ENCODE data around the gene TOM1L2.
"Not testable (repeated sequence)": the region's sequence is repeated elsewhere in the genome, so short reads cannot be mapped to it uniquely, and the experiment has no call there.

Gene TOM1L2

DNA sequence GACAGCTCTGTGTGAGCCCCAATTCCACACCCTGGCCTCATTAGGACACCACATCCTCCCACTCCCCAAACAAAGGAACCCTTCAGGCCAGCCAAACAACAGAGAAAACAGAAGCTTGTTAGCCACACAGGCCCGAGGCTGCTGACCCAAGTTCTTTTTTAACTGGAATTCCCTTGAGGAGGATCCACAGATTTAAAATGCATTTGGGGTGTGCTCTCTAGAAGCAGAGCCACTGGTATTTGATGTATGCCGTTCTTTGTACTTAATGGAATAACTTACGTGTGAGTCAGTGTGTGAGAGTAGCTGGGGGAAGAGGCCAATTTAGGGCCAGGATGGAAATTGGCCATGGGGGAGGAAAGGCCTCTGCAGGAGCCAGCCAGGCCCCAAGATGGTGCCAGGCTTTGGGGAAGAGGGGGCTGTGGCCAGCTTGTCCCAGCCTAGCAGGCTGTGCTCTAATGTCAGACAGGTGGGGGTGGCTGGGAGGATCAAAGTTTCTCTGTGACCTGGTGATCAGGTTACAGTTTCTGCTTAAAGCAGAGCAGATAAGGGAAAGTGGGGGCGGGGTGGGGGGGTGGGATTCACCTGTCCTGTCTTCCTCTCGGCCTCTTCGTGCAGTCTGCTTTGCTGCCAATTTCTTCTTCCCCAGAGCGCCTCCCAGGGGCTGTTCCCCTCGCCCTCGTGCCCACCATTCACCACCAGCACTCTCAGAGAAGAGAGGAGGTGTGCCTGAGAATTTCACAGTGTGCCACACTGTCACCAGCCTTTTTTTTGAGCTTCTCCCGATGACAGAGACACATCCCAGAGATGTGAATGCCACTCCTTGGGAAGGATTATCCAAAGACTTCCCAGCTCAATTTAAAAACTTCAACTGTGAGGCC, 50.8 kb downstream of the TOM1L2 start:
- DNase-seq, result no peak

DNA sequence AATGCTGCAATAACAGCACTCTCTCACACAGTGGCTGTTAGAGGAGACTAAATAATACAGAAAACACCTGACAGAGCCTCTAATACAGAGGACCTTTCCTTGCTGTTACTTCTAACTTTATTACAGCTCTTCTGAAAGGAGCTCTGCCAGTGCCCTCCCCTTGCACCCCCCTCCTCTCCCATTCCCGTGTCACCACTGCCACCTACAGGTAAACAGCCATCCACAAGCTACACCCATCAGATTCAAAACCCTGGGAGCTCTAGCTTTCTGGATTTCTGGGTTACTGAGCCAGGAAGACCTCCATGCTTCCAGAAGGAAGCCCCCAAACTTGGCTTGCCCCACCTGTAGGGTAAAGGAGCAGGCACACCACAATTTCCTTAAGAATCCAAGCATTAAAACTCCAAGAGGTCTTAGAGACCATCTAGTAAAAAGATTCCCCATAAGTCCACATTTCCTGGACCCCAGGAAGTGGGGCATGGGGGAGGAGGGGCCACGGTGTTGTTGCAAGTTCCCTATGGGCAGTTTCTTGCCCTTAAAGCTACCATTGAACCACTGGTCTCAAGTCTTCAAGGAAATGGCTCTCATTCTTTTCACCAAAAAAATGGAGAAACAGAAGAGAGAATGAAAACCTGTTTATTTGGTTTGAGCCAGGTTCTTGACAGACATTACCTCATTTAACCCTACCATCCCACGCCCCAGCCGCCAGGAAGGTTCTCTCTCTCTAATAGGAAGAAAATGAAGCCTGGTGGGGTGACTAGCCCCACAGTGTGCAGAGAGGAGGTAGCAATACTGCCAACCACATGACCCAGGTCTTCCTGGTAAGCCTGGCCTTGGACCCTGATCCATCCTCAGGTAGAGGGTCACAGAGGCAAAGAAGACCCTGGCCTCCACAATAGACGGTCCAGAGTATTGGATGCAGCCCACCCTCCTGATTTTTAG, 52.8 kb downstream of the TOM1L2 start:
- peak; percentile 48 to 52 for DNase-seq

DNA sequence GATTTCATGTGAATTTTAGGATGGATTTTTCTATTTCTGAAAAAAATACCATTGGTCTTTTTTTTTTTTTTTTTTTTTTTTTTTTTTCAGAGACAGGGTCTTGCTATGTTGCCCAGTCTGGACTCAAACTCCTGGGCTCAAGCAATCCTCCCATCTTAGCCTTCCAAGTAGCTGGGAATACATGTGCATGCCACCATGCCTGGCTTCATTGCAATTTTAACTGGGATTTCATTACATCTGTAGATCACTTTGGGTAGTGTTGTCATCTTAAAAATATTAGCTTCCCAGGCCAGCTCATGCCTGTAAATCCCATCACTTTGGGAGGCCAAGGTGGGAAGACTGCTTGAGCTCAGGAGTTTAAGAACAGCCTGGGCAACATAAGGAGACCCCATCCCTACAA, 54.8 kb downstream of the TOM1L2 start:
- no peak for DNase-seq

DNA sequence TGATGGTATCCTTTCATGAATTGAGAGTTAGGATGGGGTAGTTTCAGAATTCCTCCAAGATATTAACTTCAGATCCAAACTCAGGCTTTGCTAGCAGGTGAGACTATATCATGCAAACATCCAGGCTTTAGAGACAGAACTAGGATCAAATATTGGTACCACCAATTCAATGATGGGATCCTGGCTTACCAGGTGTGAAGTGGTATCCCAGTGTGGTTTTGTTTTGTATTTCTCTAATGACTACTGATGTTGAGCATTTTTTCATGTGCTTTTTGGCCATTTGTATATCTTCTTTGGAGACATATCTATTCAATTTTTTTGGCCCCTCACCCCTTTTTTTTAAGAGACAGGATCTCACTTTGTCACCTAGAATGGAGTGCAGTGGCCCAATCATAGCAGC, 57.0 kb downstream of the TOM1L2 start:
- no peak for DNase-seq

DNA sequence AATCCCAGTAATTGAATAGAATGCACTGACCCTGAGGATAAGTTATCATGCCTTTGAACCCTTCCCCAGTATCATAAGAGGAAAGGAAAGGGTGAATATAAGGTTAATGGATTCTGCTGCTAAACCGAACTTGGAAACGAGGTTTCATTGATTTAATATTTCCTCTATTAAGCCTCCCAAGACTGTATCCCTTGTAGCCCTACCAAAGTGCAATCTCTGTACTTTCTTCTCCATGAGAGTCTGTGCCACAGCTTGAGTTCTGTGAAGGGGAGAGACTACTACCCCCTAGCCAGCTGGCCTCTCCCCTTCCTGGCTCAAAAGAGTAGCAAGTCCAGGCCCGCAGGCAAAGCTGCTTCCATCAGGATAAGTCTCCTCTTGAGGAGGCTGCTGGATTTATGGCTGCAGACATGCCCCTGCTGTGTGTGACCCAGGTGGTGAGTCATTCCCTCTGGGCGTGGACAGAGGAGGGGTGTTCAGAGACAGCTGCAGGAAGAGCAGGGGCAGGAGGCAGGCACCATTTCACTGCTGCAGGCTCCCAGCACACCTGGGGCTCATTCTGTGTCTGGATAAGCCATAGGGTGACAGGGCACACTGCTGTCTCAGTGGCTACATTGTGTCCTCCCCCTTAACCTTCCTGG, 58.4 kb downstream of the TOM1L2 start:
- DNase-seq, result peak in 1 of 2 donors; percentile 21

DNA sequence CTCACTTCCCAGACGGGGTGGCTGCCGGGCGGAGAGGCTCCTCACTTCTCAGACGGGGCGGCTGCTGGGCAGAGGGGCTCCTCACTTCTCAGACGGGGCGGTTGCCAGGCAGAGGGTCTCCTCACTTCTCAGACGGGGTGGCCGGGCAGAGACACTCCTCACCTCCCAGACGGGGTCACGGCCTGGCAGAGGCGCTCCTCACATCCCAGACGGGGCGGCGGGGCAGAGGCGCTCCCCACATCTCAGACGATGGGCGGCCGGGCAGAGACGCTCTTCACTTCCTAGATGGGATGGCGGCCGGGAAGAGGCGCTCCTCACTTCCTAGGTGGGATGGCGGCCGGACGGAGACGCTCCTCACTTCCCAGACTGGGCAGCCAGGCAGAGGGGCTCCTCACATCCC, 59.9 kb downstream of the TOM1L2 start:
- not testable (repeated sequence) for DNase-seq

DNA sequence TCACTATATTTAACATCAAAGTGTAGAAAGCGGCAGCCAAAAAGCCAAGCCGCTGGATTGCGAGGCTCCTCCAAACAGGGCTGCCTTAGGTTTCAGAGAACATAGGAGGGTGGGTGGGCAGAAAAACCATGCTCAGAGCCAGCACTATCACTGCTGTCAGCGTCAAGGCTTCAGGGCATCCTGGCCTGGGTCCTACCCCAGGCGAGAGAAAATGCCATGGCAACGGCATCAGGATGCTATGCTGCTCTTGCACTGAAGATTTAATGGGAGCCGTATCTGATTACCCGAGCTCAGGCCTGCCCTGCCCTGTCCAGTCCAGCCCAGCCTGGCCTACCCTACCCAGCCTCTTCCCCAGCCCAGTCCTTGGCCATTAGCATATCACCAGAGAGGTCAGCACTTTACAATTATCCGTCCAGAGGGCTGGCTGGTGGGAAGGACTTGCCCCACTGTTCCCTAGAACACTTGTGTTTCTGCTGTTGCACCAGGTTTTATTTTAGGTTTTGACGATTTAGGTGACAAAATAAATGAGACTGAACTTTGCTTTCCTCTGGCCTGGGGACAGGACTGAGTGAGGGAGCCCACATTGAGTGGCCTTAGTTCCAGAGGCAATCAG, 61.1 kb downstream of the TOM1L2 start:
- no peak for DNase-seq

DNA sequence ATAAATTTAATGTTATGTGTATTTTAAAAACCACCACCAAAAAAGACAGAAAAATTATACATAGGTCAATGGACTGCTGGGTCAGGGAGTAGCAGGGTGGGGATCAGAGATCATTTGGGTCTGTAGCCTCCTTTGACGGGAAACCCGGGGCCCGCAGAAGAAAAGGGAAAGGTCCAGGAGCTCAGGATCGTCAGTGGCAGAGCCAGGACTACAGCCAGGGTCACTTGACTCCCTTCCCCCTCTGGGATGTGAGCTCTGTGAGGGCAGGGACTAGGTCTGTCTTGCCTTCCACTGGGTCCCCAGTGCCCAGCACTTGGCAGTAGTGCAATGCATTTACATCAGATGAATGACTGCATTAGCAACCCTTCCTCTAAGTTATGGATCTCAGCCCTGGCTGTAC, 62.1 kb downstream of the TOM1L2 start:
- no peak for DNase-seq

DNA sequence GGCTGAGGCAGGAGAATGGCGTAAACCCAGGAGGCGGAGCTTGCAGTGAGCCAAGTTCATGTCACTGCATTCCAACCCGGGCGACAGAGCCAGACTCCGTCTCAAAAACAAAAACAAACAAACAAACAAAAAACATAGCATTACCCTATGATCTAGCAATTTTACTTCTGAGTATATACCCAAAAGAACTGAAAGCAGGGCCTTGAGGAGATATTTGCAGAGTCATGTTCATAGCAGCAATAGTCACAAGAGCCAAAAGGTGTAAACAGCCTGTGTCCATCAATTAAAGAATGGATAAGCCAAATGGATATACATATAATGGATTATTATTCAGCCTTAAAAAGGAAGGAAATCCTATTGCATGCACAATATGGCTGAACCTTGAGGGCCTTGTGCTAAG, 63.1 kb downstream of the TOM1L2 start:
- DNase-seq, result no peak

DNA sequence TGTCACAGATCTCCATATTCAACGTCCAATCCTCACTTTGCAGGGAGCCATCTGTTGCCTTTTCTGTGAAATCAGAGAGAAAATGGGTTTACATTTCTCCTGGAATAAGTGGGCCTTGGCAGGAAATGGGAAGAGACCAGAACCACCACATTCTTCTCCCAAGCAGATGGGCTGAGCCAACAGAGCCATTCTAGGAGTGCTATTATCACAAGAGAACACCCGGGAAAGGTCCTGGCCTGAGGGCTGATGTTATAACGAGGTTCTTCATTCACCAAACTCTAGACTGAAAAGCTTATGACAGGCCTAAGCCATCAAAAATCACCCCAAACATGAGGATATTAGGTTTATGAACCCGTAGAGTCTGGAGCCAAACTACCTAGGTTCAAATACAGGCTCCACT, 64.7 kb downstream of the TOM1L2 start:
- no peak for DNase-seq

DNA sequence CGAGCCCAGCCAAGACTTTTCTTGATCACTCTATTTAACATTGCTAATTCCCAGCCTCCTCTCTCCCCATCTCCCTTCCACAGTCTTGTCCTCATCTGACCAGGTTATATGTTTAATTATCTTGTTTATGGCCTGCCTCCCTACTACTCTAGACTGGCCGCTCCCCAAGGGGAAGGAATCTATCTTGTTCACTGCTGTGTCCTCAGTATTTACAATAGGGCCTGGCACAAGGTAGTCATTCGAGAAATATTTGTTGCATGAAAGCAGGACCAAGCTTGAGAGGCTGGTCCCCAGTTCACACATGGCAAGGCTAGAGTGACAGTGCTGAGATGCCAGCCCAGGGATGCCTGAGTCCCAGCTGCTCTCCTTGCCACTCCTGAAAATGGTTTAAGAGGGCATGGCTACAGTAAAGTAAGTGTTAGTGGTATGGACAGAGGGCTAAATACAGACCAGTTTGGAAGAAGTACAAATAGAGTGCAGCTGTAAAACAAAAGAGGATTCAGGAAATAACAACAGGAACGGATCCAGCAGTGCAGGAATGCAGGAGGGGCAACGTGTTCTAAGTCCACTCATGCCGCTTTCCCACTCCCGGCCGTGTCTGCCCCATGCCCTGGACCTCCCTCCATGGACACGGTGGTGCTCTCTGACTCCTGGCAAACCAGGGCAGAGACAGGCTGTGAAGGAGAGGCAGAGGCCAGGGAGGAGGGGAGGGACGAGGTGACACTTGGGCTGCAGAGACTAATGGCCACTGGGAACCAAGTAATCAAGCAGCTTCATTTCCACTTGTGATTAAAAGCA, 65.6 kb downstream of the TOM1L2 start:
- no peak for DNase-seq

DNA sequence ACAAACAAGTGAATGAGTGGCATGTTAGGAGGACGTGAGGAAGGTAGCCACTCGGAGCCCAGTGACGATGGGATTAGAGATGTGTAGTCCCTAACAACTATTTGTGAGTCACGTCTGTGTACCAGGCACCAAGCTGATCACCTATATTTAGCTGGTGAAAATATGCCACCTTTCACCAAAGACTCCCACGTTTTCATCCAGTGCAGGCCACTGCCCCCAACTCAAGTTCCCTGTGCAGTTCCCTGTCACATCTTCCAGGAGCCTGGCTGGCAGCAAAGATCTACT, 67.2 kb downstream of the TOM1L2 start:
- DNase-seq, result no peak

DNA sequence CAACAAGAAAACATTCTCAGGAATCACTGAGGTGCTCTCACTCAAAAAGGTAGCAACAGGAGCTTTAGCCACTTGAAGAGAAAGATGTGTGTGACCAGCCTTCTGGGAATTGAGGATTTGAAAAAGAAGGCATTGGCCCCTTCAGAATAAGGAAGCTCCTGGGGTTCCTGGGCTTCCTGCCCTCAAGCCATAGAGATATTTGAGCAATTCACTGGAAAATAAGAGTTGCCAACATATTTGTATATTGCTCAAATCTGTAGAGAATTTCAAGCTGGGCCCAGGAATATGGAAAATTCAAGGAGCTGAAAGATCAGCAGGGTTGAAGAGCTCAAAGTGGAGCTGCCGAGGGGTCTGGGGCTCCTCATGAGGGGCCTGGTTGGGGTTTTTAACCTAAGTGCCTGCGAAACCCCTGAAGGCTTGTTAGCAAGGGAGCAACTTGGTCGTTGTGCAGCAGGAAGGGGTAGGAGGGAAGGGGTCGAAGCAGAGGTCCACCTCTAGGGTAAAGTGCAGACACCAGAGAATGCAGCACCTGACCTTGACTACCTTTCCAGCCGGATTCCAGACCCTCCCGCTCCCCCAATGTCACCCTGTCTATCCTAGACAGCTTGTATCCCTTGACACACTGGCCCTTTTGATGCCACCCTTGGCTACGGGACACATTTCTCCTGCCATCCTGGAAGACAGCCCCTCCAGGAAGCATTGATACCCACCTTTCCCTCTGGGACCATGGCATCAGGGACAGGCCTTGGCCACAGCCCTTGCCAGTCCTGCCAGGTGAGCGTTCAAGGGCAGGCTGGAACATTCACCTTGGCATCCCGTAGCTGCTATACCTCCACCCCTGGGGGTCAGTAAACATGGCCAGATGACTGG, 67.8 kb downstream of the TOM1L2 start:
- no peak for DNase-seq

DNA sequence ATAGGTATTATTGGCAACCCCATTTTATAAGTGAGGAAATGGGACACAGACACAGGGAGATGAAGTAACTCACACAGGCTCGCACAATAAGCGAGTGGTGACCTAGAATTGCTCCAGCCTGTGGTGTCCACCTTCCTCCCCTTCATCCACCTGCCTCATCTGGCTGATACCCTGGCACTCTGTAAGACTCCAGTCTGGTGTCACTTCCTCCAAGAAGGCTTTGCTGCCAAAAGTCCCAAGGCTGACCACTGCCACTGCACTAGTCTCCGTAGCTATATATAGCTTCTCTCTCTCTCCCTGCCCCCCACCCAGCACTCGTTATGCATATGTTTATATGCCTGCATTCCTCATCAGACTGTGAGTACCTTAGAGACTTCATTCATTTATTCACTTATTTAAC, 69.3 kb downstream of the TOM1L2 start:
- no peak for DNase-seq

DNA sequence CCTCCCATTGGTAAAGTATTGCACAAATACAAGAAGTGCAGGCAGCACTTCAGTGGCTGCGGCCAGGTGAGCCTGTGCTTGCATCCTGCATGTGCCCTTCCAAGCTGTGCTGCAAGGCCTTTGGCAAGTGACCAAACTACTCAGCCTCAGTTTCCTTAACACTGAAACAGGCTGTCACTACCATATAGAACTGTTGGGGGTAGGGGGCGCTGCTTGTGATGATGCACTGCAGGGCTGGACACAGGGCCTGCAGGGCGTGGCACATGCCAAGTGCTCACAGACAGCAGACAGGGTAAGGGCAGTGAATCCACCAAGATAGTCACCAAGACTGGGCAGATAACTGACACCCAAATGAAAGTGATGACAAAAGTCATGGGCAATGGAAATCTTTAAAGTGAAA, 69.8 kb downstream of the TOM1L2 start:
- DNase-seq, result no peak

DNA sequence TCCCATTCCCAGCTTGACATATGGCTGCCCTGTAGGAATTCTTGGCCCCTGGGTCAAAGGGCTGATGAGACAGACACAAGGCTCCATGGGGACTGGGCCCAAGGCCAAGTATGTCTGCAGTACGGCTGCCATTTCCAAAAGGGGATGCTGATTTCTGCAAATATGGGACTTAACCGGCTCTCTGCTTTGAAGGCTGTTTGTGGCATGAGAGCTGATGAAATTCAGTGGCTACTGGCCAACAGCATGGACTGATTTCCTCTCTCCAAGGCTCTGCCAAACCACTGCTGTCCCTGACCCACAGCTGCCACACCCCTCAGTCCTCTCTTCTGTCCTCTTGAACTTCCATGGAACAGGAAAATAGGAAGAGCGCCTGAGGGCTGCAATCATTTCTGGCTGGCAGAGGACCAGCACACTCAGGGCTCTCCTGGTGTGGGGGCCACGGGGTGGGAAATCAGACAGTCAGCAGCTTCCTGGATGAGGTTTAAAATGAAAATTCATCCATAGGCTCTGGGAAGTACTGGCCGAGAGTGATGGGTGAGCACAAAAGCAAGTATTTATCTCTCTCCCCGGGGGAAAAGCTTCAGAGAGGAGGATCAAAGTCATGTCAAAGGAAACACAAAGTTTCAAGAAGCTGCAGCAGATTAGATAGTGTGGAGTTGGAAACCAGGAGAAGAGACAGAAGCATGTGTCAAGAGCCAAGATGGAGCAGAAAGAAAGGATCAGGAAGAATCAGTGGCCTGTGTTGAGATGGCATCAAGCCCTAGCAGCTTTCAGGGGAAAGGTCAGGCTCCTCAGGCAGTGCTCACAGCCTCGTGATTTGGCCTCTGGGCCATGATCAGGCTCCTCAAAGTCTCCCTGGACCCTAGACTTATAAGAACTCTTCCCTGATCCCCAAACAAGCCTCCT, 71.3 kb downstream of the TOM1L2 start:
- no peak for DNase-seq

DNA sequence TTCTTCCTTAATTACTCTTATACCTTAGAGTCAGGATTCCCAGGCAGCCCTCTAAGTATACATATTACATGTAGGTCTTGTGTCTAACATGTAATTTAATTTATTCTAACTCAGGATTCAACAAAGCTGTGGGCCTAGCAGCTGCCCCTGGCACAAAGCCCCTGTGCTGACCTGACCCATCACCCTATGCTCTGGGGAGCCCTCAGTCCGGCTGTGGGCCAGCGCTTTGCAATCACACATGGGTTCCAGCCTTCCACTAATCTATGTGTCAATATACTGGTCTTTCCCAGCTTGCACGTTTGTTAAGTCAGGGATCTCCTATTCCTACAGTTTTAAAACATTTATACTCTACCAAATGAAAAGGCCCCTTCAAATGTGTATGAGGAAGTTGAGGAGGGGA, 72.7 kb downstream of the TOM1L2 start:
- DNase-seq, result no peak

DNA sequence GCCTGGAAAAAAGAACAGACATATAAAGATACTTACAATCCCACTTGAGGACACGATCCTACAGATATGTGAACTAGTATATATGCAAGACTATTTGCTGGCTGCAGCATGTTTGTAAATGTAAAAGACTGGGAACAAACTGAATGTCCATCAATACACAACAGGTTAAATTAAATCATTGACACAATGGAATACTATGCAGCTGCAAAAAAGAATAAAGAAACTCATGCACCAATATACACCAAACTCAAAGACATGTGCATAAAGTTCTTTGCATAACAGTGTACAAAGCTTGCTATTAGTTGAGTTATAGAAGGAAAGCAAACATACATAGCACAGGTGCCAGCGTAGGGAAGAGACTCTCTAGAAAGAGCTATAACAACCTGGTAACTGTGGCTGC, 73.5 kb downstream of the TOM1L2 start:
- no peak for DNase-seq

DNA sequence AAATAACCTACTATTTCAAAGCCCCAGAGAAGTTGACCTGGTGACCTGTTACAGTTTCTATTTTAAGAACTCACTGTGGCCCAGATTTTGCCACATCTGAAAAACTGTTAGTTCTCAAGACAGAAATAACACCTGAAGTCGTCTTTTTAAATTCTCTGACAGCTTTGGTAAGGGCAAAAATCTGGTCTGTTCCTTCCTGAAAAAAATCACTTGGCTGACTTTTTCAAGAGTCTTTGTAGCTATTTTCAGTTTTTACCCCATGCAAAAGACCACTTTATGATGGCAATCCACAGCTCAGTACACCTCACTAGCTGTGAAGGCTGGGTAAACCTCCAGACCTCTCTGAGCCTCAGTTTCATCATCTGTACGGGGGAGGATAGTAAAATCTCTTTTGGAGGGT, 74.8 kb downstream of the TOM1L2 start:
- DNase-seq, result no peak

DNA sequence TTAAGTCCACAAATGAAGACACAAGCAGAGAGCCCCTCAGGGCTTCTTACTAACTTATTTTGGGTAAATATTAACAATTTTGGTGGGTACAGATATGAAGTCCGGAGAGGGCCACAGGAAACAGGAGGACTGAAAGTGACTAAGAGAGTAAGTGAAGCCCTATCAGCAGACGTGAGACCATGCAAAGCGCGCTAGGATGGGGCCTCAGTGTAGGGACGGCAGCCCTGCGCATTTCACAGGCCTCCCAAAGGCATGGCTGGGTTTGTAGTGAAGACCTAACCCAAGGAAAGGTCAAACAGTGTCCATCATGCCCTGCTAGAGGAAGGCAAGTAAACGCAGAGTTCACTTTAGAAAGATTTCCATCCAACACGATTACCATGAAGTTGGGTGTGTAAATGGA, 75.5 kb downstream of the TOM1L2 start:
- no peak for DNase-seq
